Measurements from ENCODE around the gene BTBD19.
"Not testable (repeated sequence)": the region's sequence is repeated elsewhere in the genome, so short reads cannot be mapped to it uniquely, and the experiment has no call there.

BTBD19 gene

DNA sequence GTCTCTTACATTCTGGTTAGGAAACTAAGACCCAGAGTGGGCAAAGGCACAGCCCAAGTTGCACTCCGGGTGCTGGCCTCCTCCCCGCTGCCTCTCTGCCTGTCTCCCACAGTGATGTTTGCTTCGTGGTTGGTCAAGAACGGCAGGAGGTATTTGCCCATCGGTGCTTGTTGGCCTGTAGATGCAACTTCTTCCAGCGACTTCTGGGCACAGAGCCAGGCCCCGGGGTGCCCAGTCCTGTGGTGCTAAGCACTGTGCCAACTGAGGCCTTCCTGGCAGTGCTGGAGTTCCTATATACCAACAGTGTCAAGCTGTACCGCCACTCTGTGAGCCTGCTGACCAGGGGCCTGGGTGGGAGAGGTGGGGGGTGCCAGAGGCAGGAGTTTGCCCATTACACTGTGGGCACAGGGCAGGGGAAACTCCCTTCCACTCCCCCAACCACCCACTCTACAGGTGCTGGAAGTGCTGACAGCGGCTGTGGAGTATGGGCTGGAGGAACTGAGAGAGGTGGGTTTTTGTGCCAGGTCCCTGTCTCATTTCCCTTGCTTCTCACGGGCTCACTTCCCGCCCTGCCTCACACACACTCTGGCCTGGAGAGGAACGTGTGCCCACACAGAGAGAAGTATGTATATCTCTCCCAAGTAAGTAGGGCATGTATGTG lies 1.9 kb downstream of the BTBD19 start:
- no peak for DNase-seq

DNA sequence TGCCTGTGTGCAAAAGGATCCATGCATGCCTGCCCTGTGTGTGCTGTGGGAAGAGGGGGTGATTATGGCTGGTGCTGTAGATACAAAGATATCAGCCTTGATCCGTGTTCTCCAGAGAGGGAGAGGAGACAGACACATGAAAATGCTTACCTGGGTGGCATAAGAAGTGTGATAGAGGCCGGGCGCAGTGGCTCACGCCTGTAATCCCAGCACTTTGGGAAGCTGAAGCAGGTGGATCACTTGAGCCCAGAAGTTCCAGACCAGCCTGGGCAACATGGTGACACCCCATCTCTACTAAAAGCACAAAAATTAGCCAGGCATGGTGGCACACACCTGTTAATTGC lies 2.4 kb downstream of the BTBD19 start:
- DNase-seq = not testable (repeated sequence)

DNA sequence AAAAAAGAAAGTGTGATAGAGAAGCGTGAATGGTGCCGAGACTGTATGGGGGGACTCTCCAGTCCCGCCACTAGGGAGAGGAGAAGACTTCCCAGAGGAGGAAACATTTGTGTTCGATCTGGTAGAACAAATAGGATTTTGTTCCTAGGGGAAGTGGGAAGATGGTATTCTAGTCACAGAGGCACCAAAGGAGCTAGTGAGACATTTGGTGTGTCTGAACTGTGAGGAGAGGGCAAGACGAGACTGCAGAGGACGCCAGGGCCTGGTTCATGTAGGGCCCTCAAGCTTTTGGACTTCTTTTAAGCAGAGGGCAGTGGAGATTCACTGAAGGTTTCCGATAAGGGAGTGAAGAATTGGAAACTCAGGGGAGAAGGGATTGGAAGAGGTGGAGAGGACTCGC lies 2.9 kb downstream of the BTBD19 start:
- no peak for DNase-seq

DNA sequence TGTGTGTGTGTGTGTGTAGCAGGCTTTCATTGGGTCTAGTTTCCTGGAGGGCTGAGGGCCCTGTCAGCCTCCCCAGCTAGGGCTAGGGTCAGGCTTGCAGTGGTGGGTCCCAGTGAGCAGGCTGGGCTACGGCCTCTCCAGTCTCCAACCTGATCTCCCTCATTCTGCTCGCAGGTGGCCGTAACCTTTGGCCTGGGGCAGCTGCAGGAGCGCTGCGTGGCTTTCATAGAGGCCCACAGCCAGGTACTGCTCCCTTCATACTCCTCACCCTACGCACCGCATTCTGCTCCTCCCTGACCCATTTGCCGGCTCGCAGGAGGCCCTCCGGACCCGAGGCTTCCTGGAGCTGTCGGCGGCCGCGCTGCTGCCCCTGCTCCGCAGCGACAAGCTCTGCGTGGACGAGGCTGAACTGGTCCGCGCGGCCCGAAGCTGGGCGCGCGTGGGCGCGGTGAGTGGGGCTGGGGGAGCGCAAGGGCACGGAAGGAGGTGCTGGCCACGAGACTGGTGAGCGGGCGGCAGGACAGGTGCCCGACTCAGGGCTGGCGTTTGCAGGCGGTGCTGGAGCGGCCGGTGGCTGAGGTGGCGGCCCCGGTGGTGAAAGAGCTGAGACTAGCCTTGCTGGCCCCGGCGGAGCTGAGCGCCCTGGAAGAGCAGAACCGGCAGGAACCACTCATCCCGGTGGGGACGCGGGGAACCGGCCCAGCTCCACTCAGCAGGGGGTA lies 4.7 kb downstream of the BTBD19 start:
- no peak for DNase-seq

DNA sequence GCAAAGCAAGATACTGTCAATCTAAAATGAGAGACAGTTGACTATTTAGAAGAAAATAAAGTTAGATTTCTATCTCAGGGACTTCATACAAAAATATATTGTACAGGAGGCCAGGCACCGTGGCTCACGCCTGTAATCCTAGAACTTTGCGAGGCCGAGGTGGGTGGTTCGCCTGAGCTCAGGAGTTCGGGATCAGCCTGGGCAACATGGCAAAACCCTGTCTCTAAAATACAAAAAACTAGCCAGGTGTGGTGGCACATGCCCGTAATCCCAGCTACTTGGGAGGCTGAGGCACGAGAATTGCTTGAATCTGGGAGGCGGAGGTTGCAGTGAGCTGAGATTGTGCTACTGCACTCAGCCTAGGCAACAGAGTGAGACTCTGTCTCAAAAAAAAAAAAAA lies 7.6 kb downstream of the BTBD19 start:
- DNase-seq = not testable (repeated sequence)

DNA sequence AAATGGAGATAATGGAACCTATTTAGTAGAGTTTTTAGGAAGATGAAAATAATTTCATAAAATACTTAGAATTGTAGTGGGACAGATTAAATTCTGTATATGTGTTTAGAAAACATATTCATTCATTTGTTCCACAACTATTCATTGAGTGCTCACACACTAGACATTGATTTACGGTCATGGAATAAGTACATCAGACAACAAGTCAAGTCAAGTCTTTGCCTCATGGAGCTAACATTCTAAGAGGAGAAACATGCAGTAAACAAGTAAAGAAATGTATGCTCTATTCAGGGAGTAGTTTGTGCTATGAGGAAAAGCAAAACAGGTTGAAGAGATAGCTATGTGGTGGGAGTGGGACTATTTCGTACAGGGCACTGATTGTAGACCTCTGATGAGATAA lies 9.0 kb downstream of the BTBD19 start:
- no peak for DNase-seq

DNA sequence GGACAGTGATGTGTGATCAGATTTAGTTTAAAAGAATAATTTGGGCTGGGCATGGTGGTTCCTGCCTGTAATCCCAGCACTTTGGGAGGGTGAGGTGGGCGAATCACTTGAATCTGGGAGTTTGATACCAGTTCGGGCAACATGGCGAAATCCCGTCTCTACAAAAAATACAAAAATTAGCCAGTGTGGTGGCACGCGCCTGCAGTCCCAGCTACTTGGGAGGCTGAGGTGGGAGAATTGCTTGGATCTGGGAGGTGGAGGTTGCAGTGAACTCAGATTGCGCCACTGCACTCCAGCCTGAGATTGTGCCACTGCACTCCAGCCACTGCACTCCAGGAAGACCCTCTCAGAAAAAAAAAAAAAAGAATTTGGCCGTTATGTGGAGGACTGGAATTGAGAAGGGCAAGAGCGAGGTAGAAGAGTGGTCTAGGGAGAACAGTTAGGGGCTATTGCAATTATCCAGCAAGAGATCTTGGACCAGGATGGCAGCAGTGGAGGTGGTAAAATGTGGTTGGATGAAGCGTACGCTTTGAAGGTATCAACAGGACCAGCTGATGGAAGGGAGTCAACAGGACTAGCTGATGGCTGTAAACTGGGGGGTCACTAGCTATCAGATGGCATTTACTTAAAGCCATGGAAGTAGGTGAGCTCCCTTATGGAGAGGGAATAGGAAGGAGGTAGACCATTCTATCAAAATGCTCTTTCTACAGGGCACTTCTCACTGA lies 9.6 kb downstream of the BTBD19 start:
- DNase-seq = no peak

DNA sequence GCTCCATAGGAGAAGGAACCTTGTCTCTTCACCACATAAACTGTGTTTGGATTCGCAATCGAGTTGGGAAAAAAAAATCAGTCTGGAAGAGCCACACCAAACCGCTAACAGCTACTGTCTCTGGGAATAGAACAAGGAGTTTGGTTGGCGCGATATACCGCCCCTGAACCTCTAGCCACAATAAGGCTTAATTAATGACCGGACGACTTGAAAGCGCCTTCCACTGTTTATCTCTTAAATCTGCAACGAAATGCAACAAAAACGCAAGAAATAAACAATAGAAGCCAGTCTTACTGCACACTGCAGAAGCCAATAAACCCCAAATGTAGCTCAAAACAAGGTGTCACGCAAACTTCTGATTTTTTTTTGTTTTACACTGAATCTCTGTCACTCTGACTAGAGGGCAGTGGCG lies 10.9 kb downstream of the BTBD19 start:
- DNase-seq = peak; percentile 67

DNA sequence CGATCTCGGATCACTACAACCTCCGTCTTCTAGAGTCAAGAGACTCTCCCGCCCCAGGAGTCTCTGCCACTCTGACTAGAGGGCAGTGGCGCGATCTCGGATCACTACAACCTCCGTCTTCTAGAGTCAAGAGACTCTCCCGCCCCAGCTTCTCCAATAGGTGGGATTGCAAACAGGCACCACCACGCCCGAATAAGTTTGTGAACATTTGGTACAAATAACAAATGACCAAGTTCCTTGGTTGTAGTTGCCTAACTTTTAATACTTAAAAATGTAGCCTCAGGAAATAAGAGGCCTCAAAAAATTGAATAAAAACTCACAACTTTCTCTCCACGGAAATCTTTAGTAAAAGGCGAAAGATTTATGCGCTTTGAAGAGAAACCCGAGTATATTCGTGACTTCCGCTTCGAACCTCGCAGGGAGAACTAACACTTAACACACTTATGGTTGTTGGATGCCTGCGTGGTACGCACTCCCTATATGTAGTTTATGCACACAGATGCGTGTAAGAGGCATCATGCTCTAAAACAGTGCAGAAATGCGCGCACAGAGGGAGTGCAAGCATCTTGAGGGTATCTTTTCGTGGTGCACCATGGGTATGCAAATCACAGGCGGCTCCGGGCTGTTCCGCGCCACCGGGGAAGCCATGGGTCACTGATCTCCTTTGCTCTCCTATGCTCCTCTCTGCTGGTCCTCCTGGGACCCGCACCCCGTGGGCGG lies 11.4 kb downstream of the BTBD19 start:
- DNase-seq = peak; percentile 71

DNA sequence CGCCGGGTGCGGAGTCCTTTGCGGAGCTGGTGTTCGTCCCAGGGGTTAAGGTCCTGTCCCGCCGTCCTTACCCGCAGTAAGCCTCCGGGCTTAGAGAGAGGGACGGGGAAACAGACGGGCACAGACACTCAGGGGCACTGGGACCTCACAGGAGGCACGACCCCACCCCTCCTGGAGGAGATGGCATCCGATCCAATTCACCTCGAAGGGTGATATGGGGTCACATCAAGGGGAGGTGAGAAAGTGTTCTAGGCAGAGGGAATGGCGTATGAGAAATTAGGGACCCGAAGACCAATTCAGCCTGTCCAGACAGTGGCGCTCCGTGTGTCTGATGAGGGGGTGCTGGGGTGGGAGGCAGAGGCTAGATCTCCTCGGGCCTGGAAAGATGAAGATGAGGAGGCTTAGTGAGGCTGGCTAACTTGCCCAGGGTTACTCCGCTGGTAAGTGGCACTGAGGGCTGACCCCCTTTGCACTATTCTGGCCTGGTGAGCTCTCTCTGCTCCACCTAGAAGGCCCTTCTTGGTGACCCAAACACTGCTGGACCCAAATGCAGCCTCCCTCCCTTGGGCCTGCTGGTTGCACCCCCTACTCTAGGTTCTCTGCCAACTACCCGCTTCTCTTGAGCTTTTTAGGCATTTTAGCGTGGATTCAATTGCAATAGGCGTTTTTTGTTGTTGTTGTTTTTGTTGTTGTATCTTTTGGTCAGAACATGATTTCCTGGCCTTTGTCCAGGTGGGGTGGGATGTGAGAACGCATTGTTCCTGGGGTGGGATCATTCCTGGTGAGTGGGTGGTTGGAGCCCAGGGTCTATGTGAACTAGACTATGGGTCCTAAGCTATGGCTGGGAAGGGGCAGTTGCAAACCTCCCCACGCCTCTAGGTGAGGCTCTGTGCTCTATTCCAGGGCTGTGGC lies 12.3 kb downstream of the BTBD19 start:
- DNase-seq = no peak

DNA sequence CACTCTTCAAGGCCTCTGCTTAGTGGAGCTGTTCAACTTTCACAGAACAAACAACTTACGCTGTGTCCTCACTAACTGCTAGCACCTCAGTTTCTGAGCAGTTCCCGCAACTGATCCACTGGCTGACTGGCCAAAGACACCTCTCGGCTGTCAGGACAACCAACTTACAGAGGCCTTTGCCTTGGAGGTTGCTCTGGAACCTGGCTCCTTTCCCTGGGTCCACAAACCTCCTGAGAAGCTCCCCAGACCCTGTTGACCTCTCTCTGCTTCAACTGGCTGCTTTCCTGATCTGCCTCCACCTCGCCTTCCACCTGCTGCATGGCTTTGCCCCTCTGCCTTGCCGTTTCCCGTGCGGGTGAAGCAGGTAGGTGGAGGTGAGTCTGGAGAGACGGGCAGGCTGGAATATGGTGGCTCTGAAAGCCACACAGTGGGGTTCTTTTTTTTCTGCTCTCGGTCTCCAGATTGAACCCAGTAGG lies 13.0 kb downstream of the BTBD19 start:
- no peak for DNase-seq

DNA sequence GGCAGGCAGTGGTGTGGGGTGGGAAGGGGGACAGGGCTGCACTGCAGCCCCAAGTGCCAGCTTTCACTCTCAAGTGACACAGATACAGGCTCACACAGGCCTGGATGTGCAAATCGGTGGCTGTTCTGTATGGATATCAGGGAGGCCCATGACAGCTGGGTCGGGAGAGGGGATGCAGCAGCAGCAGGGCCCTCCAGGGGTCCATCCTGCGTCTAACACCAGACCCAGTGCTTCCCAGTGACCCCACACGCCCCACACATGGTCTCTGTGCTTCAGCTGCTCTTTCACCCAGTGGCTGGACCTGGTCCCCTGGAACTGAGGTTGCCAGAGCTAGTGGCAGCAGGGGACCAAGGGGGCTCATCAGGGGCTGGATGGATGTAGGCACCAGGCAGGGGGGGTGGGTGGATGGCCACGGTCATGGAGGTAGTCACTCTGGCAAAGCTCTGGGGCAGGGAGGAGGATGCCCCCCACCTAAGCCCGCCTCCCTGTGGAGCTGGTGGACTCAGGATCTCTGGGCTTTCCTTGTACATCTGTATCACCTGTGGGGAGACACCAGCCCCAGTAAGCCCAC lies 13.9 kb downstream of the BTBD19 start:
- DNase-seq = no peak

DNA sequence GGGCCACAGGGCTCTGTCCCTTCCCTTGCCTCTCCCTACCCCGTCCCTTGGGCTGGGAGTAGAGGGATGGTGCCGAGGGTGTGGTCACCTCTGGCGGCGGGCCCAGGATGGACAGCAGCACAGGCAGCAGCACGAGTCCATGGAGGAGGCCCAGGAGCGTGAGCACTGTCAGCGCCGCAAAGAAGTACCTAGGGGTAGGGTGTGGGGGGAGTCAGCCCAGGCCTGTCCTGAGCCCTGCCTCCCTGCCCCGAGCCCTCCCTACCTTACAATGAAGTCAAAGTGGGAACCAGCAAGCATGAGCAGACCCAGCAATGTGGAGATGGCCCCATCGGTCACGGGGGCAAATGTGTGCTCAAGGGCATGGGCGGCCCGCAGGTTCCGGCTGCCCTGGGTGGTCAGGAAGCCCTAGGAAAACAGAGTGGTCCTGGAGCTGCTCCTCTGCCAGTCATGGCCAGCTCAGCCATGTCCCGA lies 14.7 kb downstream of the BTBD19 start:
- no peak for DNase-seq

DNA sequence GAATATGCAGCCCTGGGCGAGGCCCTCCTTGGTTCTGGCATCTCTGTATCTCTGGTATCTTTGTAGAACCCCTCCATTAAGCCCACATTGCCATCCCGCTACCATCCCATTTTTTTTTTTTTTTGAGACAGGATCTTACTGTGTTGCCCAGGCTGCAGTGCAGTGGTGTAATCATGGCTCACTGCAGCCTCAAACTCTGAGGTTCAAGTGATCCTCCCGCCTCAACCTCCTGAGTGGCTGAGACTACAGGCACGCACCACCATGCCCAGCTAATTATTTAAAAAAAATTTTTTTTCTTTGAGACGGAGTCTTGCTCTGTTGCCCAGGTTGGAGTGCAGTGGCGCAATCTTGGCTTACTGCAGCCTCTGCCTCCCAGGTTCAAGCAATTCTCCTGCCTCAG lies 16.1 kb downstream of the BTBD19 start:
- not testable (repeated sequence) for DNase-seq

DNA sequence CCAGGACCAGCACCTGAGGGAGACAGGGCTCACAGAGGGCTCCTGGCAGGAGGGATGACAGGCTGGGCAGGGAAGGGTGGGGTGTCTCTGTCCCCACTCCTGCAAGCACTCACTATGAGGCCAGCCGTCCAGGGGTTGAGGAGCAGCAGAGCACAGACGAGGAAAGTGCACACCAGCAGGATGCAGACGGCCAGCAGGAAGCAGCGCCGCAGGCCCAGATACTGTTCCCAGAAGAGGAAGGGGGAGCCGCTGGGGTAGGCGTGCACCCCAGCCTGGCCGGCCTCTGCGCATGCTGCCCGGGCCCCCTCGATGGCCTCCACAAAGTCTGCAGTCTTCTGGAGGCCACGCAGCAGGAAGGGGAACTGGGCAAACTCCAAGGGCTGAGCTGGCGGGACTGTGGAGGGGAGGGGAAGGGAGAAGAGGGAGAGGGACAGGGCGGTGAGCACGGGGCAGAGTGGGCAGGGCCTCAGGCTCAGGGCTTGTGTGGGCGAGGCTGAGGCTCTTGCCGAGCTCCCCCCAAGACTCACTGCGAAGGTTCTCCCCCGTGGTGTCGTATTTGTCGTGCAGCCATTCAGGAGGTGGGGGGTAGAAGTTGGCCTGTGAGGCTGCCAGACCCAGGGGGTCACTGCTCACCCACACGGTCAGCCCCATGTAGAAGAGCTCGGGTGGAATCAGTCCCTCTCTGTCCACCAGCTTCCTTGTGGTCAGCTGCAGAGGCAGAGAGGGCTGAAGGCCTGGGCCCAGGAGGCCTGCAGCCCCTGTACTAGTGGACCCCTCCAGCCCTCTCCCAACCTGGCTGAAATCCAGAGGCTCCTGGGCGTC lies 18.3 kb downstream of the BTBD19 start:
- no peak for DNase-seq

DNA sequence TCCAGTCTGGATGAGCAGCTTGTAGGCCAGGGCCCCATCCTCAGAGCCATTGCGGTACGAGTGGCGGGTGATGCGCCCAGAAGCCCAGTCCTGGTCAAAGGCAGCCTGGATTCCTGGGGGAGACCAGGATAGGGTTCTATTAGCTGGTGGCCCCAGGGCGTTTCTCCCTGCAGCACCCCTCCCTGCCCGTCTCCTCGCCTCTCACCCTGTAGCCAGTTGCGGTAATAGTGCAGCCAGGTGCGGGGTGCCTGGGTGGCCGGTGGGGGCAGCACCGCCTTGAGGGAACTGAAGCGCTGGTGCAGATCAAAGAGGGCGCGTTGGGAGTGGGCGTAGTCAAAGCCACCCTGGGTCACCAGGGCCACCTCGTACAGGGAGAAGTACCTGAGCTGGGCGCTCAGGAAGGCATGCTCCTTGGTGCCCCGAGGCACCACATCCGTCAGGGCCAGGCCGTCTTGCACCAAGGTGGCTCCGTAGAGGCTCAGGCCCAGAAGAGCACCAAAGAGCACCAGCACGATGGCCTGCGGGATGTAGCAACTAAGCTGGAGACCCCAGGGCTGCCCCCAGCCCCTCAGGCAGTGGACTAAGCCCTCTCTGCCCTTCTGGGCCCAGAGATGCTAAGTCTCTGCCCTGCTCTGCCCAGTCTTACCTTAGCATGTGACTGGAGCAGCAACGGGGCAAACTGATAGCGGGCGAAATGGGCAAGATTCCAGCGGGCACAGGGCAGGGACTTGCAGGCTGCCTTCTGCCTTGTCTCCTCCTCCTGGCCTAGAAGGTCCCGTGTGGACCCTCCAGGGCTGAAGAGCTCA lies 19.1 kb downstream of the BTBD19 start:
- DNase-seq = no peak

DNA sequence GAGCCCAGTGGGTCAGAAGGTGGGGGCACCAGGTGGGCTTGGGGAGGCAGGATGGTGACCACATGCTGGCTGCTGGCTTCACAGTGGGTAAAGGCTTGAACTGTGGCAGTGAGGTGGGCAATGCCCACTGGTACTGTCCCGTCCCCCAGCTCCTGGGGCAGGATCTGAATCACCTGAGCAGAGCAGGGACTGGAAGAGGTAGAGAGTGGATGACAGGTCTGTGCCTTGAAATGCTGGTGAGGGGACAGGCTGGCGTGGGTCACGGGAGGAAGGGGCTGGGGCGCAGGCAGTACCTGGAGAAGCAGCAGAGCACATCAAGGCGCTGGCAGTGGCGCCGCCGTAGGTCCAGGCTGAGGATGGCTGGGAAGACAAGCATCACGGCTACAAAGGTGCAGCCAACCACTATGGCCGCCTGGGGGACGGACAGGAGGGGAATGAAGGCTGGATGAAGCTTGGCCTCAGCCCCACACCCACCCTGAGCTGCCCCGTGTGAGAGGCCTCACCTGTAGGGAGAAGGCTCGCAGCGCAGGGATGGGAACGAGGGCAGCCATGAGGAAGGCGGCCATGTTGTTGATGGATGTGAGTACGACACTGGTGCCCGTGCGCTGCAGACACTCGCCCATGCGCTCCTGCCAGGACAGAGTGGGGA lies 19.8 kb downstream of the BTBD19 start:
- DNase-seq = no peak

DNA sequence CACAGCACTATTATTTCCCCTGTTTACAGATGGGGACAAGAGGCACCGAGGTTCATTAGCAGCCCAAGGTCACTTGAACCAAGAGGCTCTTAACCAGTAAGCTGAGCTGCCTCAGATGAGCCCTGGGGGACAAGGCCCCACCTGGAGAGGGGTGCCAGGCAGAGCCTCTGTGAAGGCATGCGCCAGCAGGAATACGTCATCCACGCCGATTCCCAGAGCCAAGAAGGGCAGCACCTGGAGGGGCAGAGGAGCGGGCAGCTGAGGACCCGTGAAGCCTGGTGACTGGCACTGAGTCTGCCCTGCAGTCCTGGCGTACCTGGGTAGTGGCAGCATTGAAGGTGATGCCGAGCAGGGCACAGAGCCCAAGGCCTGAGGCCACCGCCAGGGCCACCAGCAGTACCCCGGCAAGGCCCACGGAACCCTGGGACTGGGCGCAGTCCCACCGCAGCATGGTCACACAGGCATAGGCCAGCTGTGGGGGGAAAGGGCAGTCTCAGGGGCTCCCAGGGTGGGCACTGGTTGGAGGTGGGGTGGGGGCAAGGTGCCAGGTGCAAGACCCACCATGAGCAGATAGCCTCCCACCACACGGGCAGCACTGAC lies 20.6 kb downstream of the BTBD19 start:
- no peak for DNase-seq
